Caco-2 (cell line): ENCODE data around the gene COL17A1. TPM values are rescaled to one million over a fixed set of nuclear protein-coding genes. Genes with fewer than 3 reads are reported as not detected.

ENCODE experiments used
- BruUV-seq: library from RNA; stranded (reverse); fragments of 400-500 nt; replicated peaks from 2 replicates; lab custom pipeline; 2021; lab: Mats Ljungman, UMichigan
- CTCF ChIA-PET: fragments of 300-600 bp; sonication (Branson Sonifier 250); formaldehyde crosslinking; loops from one replicate; lab custom pipeline; 2022; ENCODE audit warnings: antibody characterized with exemption; lab: Charles Lee
- POLR2A ChIA-PET: fragments of 300-600 bp; sonication (Branson Sonifier 250); formaldehyde crosslinking; loops from one replicate; lab custom pipeline; 2022; ENCODE audit warnings: antibody characterized with exemption; lab: Charles Lee
- DNase-seq, 2 experiments: peaks; one replicate each; pipeline versions ENCODE4 v3.0.0 to v3.0.0-alpha.2; 2020 to 2022
- H3K27me3 ChIP-seq: replicated peaks from 2 replicates; pipeline ENCODE4 v1.6.0; 2011; ENCODE audit warnings: low read length; ENCODE audit not compliant: control insufficient read depth, insufficient read depth
- H3K36me3 ChIP-seq: 2 replicates; pipeline ENCODE4 v1.5.1; 2011; ENCODE audit warnings: low read length; ENCODE audit not compliant: control insufficient read depth, insufficient read depth
- H3K4me1 ChIP-seq: fragments of 250-450 bp; sonication (Bioruptor Pico); 2 replicates; pipeline ENCODE4 v1.5.1; 2020; ENCODE audit warnings: mild to moderate bottlenecking
- H3K4me3 ChIP-seq: 2 replicates; pipeline ENCODE4 v1.5.1; 2011; ENCODE audit warnings: low read depth, mild to moderate bottlenecking, control low read depth, low read length
- H3K9me3 ChIP-seq: fragments of 250-450 bp; sonication (Bioruptor Pico); 2 replicates; pipeline ENCODE4 v1.5.1; 2020; ENCODE audit warnings: mild to moderate bottlenecking, moderate library complexity
- H3K27ac Mint-ChIP-seq: one replicate; pipeline ENCODE4 v1.8.0; 2022; ENCODE audit warnings: mixed read lengths; ENCODE audit not compliant: unreplicated experiment
- H3K27me3 Mint-ChIP-seq: one replicate; pipeline ENCODE4 v1.8.0; 2022; ENCODE audit warnings: mixed read lengths; ENCODE audit not compliant: insufficient read depth, unreplicated experiment
- H3K36me3 Mint-ChIP-seq: one replicate; pipeline ENCODE4 v1.8.0; 2022; ENCODE audit warnings: mild to moderate bottlenecking, mixed read lengths; ENCODE audit not compliant: insufficient read depth, unreplicated experiment
- H3K4me1 Mint-ChIP-seq: one replicate; pipeline ENCODE4 v1.8.0; 2022; ENCODE audit warnings: low read depth, mixed read lengths; ENCODE audit not compliant: unreplicated experiment
- H3K4me3 Mint-ChIP-seq: one replicate; pipeline ENCODE4 v1.8.0; 2022; ENCODE audit warnings: mild to moderate bottlenecking, moderate library complexity, mixed read lengths; ENCODE audit not compliant: unreplicated experiment
- H3K9me3 Mint-ChIP-seq: one replicate; pipeline ENCODE4 v1.8.0; 2022; ENCODE audit warnings: mixed read lengths; ENCODE audit not compliant: unreplicated experiment
- intact Hi-C: fragments of 100-400 bp; cut with micrococcal nuclease; formaldehyde crosslinking; loops from one replicate; pipeline ENCODE4 v1.10.0; 2022; ENCODE audit not compliant: unreplicated experiment
- total RNA-seq: library from RNA; stranded (reverse); gene quantifications from 2 replicates; pipeline ENCODE4 v1.2.3, GENCODE V29; 2022
- TF ChIP-seq, protein P1 (sequence below), 2 experiments: fragments of 200-600 bp in 1 of 2; IDR thresholded peaks; 1 replicate in 1 of 2; 2 replicates in 1 of 2; pipeline versions ENCODE4 v1.5.1 to v1.8.0; 2011 to 2022; ENCODE audit warnings: antibody characterized with exemption in 1 of 2, control low read depth in 1 of 2, inconsistent platforms in 1 of 2, low read depth in 1 of 2, low read length in 1 of 2, mild to moderate bottlenecking in 1 of 2, moderate library complexity in 1 of 2; ENCODE audit not compliant: insufficient read depth in 1 of 2, severe bottlenecking in 1 of 2, unreplicated experiment in 1 of 2

The COL17A1 gene
- total RNA-seq, 1 experiment from 2014 or later = 0.45 TPM

- no peaks in the 10 kb centered on the region for H3K27me3 Mint-ChIP-seq
- no peaks in the 10 kb centered on the region for H3K36me3 Mint-ChIP-seq
- H3K4me1 Mint-ChIP-seq = peaks cover 16% of the 10 kb centered on the region
- Histone ChIP-seq H3K4me1 (peaks cover 28% of the 10 kb centered on the region), H3K36me3 (no peaks in the 10 kb centered on the region), H3K4me3 (no peak overlapping the region), H3K27me3 (no peaks in the 10 kb centered on the region), H3K9me3 (no peaks in the 10 kb centered on the region)
- no peaks in the 10 kb centered on the region for H3K9me3 Mint-ChIP-seq
- no peak overlapping the region for H3K4me3 Mint-ChIP-seq
- POLR2A ChIA-PET = no interaction called here
- no TSS peak for BruUV-seq
- CTCF ChIA-PET = interaction anchor here (1.2 kb wide), 1 partner anchor 185 kb away, joined by 4 read pairs; no protein-coding TSS in a partner anchor
- intact Hi-C loops = no loop called here
- DNase-seq = no peak
- TF ChIP-seq, protein P1, sequence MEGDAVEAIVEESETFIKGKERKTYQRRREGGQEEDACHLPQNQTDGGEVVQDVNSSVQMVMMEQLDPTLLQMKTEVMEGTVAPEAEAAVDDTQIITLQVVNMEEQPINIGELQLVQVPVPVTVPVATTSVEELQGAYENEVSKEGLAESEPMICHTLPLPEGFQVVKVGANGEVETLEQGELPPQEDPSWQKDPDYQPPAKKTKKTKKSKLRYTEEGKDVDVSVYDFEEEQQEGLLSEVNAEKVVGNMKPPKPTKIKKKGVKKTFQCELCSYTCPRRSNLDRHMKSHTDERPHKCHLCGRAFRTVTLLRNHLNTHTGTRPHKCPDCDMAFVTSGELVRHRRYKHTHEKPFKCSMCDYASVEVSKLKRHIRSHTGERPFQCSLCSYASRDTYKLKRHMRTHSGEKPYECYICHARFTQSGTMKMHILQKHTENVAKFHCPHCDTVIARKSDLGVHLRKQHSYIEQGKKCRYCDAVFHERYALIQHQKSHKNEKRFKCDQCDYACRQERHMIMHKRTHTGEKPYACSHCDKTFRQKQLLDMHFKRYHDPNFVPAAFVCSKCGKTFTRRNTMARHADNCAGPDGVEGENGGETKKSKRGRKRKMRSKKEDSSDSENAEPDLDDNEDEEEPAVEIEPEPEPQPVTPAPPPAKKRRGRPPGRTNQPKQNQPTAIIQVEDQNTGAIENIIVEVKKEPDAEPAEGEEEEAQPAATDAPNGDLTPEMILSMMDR (IDR thresholded peaks at IDR 0.05; ENCODE audit: insufficient read depth in 1 of 2, low read depth in 1 of 2, low read length in 1 of 2, severe bottlenecking in 1 of 2, unreplicated experiment in 1 of 2) = no peak
- no peak overlapping the region for H3K27ac Mint-ChIP-seq
Observed at GRCh38 chr10:104072786-104073185, 12.9 kb downstream of the COL17A1 start.

- no peak for DNase-seq
- Mint-ChIP-seq H3K4me3 (no peak overlapping the region), H3K4me1 (peaks cover 44% of the 10 kb centered on the region), H3K36me3 (no peaks in the 10 kb centered on the region), H3K27ac (no peak overlapping the region), H3K27me3 (no peaks in the 10 kb centered on the region), H3K9me3 (no peaks in the 10 kb centered on the region)
- Histone ChIP-seq H3K27me3 (no peaks in the 10 kb centered on the region), H3K4me3 (no peak overlapping the region), H3K9me3 (no peaks in the 10 kb centered on the region), H3K36me3 (no peaks in the 10 kb centered on the region), H3K4me1 (peaks cover 51% of the 10 kb centered on the region)
- TF ChIP-seq, protein P1 (IDR thresholded peaks at IDR 0.05; ENCODE audit: insufficient read depth in 1 of 2, low read depth in 1 of 2, low read length in 1 of 2, severe bottlenecking in 1 of 2, unreplicated experiment in 1 of 2) = no peak
- no TSS peak for BruUV-seq
- ChIA-PET CTCF (interaction anchor here (0.8 kb wide), 1 partner anchor 11 kb away, joined by 4 read pairs; no protein-coding TSS in a partner anchor), POLR2A (no interaction called here)
- intact Hi-C loops = loop anchor here (5.0 kb wide), 1 partner anchor 53 kb away; the partner anchor contains the start of gene SFR1
Observed at GRCh38 chr10:104069613-104070012, 16.1 kb downstream of the COL17A1 start.

- CTCF ChIA-PET = interaction anchor here (0.6 kb wide), 1 partner anchor 27 kb away, joined by 3 read pairs; no protein-coding TSS in a partner anchor
- POLR2A ChIA-PET = no interaction called here
Observed at GRCh38 chr10:104067525-104067924, 18.2 kb downstream of the COL17A1 start.

More at GRCh38 chr10:104067525-104067924, 18.2 kb downstream of the COL17A1 start:
- Histone ChIP-seq H3K4me3 (no peak overlapping the region), H3K27me3 (no peaks in the 10 kb centered on the region), H3K36me3 (no peaks in the 10 kb centered on the region), H3K9me3 (no peaks in the 10 kb centered on the region), H3K4me1 (peaks cover 51% of the 10 kb centered on the region)
- no peaks in the 10 kb centered on the region for H3K27me3 Mint-ChIP-seq
- no TSS peak for BruUV-seq
- no peaks in the 10 kb centered on the region for H3K36me3 Mint-ChIP-seq
- TF ChIP-seq, protein P1 (IDR thresholded peaks at IDR 0.05; ENCODE audit: insufficient read depth in 1 of 2, low read depth in 1 of 2, low read length in 1 of 2, severe bottlenecking in 1 of 2, unreplicated experiment in 1 of 2) = no peak
- intact Hi-C loops = loop anchor here (5.0 kb wide), 1 partner anchor 55 kb away; the partner anchor contains the start of gene SFR1
- peak overlapping the region; percentile 65 for H3K27ac Mint-ChIP-seq
- peak overlapping the region; percentile 54 for H3K4me3 Mint-ChIP-seq
- DNase-seq = peak in 1 of 2 experiments; percentile 28
- H3K9me3 Mint-ChIP-seq = no peaks in the 10 kb centered on the region
- peaks cover 44% of the 10 kb centered on the region for H3K4me1 Mint-ChIP-seq
